Right atrium auricular region (tissue), 2 donors: ENCODE results near the gene RNF114. TPM values are rescaled to one million over a fixed set of nuclear protein-coding genes. Genes with fewer than 3 reads are reported as not detected.
"Not testable (repeated sequence)": the region's sequence is repeated elsewhere in the genome, so short reads cannot be mapped to it uniquely, and the experiment has no call there.

Source experiments
- DNase-seq: peaks from one replicate; pipeline ENCODE4 v3.0.0-alpha.2; 2019; ENCODE audit warnings: low spot score
- H3K27ac ChIP-seq, 2 donors: fragments of 200-600 bp; sonication (generic); 1 replicate in 1 of 2; 2 replicates in 1 of 2; pipeline ENCODE4 v1.5.1; 2016 to 2019
- H3K27me3 ChIP-seq, 2 donors: fragments of 200-600 bp; sonication (generic); one replicate each; pipeline versions ENCODE4 v1.5.1 to v1.6.0; 2017 to 2019
- H3K36me3 ChIP-seq: fragments of 200-600 bp; sonication (generic); one replicate; pipeline ENCODE4 v1.5.1; 2016
- H3K4me1 ChIP-seq, 2 donors: fragments of 200-600 bp; sonication (generic); one replicate each; pipeline versions ENCODE4 v1.5.1 to v1.6.0; 2017 to 2019
- H3K4me3 ChIP-seq, 2 donors: fragments of 200-600 bp; sonication (generic); 1 replicate in 1 of 2; 2 replicates in 1 of 2; pipeline ENCODE4 v1.5.1; 2017 to 2019; ENCODE audit warnings: mild to moderate bottlenecking in 1 of 2, moderate library complexity in 1 of 2
- H3K9me3 ChIP-seq, 2 donors: fragments of 200-600 bp; sonication (generic); one replicate each; pipeline ENCODE4 v1.5.1; 2019
- total RNA-seq, 2 donors: library from RNA; depleted of rRNA; stranded (reverse); fragments of >200 nt; gene quantifications; one replicate each; pipeline ENCODE4 v1.1.0, GENCODE V29; 2016
- TF ChIP-seq, protein P1 (sequence below), 2 donors: fragments of 200-600 bp; sonication (generic); IDR thresholded peaks; one replicate each; pipeline ENCODE4 v1.5.1; 2019; ENCODE audit warnings: antibody characterized with exemption in 2 of 2

The RNF114 gene
- total RNA-seq, 2 donors from 2014 or later = 40.2 to 117 TPM

DNA sequence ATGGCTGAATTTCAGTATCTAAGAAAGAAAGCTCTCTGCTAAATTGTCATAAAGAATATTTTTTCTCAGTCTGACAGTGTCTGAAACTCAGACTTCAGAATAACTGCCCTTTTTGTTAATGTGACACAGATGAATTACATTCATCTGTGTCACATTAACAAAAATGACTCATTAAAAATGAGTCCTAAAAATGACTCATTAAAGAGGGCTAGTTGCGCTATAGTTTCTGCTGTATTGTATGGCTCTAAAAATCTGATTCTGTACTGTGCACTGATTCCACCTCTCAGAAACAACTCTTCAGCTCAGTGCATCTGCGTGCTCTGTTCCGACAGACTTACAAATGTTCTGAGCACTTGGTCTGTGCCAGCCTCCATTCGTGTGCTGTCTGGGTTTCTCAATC is 15.0 kb downstream of the RNF114 start:
- TF ChIP-seq, protein P1, sequence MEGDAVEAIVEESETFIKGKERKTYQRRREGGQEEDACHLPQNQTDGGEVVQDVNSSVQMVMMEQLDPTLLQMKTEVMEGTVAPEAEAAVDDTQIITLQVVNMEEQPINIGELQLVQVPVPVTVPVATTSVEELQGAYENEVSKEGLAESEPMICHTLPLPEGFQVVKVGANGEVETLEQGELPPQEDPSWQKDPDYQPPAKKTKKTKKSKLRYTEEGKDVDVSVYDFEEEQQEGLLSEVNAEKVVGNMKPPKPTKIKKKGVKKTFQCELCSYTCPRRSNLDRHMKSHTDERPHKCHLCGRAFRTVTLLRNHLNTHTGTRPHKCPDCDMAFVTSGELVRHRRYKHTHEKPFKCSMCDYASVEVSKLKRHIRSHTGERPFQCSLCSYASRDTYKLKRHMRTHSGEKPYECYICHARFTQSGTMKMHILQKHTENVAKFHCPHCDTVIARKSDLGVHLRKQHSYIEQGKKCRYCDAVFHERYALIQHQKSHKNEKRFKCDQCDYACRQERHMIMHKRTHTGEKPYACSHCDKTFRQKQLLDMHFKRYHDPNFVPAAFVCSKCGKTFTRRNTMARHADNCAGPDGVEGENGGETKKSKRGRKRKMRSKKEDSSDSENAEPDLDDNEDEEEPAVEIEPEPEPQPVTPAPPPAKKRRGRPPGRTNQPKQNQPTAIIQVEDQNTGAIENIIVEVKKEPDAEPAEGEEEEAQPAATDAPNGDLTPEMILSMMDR (IDR thresholded peaks at IDR 0.05) = no peak
- Histone ChIP-seq H3K4me3 (no peak overlapping the region), H3K27ac (no peak overlapping the region), H3K9me3 (no peaks in the 10 kb centered on the region), H3K36me3 (peaks cover 87% of the 10 kb centered on the region), H3K4me1 (no peaks in the 10 kb centered on the region), H3K27me3 (no peaks in the 10 kb centered on the region)
- DNase-seq = no peak

DNA sequence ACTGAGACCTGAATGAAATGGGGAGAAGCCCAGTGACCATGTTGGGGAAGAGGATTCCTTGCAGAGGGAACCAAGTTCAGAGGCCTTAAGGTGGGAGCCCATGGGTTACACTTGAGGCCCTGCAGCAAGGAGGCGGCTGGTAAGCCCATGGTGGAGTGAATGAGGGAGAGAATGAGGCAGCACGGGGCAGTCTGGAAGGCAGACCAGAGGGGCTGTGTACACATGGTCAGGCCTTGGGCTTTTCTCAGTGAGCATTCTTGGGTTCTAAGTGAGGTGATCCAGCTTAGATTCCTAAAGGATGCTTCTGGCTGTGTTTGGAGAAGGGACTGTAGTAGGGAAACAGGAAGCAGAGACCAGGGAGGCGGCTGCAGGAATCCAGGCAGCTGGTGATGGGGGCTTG is 19.0 kb downstream of the RNF114 start:
- Histone ChIP-seq H3K4me3 (no peak overlapping the region), H3K27ac (no peak overlapping the region), H3K9me3 (no peaks in the 10 kb centered on the region), H3K4me1 (peaks cover 0 to 11% of the 10 kb centered on the region in 2 donors), H3K36me3 (peaks cover 61% of the 10 kb centered on the region), H3K27me3 (no peaks in the 10 kb centered on the region)
- DNase-seq = no peak
- TF ChIP-seq, protein P1 (IDR thresholded peaks at IDR 0.05) = no peak

DNA sequence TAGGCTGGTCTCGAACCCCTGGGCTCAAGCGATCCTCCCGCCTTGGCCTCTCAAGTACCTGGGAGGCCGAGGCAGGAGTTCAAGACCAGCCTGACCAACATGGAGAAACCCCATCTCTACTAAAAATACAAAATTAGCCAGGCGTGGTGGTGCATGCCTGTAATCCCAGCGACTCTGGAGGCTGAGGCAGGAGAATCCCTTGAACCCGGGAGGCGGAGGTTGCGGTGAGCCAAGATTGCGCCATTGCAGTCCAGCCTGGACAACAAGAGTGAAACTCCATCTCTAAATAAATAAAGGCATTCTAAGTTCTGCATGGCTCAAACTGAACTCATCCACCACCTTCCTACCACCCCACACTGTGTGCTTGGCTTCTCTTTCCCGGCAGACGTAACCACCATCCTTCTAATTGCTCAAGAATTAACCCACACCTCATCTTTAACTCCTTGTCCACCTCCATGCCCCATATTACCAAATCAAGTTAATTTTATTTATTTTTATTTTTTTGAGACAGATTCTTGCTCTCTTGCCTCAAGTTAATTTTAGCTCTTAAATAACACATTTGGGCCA is 19.7 kb downstream of the RNF114 start:
- H3K27me3 ChIP-seq, H3K9me3 ChIP-seq, H3K27ac ChIP-seq, H3K4me3 ChIP-seq, DNase-seq: not testable (repeated sequence)
- H3K36me3 ChIP-seq = peaks cover 54% of the 10 kb centered on the region
- peaks cover 0 to 11% of the 10 kb centered on the region in 2 donors for H3K4me1 ChIP-seq

DNA sequence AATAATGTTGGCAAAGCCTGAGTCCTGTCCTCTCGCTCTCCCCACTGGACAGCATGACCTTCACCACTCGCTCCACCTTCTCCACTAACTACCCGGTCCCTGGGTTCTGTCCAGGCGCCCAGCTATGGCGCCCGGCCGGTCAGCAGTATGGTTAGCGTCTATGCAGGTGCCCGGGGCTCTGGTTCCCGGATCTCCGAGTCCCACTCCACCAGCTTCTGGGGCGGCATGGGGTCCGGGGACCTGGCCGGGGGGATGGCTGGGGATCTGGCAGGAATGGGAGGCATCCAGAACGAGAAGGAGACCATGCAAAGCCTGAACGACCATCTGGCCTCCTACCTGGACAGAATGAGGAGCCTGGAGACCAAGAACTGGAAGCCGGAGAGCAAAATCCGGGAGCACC is 20.5 kb downstream of the RNF114 start:
- DNase-seq = no peak
- Histone ChIP-seq H3K9me3 (no peaks in the 10 kb centered on the region), H3K36me3 (peaks cover 46% of the 10 kb centered on the region), H3K27ac (no peak overlapping the region), H3K27me3 (no peaks in the 10 kb centered on the region), H3K4me3 (no peak overlapping the region), H3K4me1 (peaks cover 0 to 11% of the 10 kb centered on the region in 2 donors)
- TF ChIP-seq, protein P1 (IDR thresholded peaks at IDR 0.05) = no peak

DNA sequence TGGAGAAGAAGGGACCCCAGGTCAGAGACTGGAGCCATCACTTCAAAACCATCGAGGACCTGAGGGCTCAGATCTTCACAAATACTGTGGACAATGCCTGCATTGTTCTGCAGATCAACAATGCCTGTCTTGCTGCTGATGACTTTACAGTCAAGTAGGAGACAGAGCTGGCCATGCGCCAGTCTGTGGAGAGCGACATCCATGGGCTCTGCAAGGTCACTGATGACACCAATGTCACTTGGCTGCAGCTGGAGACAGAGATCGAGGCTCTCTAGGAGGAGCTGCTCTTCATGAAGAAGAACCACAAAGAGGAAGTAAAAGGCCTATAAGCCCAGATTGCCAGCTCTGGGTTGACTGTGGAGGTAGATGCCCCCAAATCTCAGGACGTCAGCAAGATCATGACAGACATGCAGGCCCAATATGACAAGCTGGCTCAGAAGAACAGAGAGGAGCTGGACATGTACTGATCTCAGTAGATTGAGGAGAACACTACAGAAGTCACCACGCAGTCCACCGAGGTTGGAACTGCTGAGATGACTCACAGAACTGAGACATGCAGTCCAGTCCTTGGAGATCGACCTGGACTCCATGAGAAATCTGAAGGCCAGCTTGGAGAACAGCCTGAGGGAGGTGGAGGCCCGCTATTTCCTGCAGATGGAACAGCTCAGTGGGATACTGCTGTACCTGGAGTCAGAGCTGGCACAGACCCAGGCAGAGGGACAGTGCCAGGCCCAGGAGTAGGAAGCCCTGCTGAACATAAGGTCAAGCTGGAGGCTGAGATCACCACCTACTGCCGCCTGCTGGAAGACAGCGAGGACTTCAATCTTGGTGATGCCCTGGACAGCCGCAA is 21.1 kb downstream of the RNF114 start:
- H3K4me3 ChIP-seq, H3K9me3 ChIP-seq, H3K27me3 ChIP-seq, H3K27ac ChIP-seq: not testable (repeated sequence)
- DNase-seq = peak; percentile 64
- H3K4me1 ChIP-seq = peaks cover 0 to 11% of the 10 kb centered on the region in 2 donors
- H3K36me3 ChIP-seq = peaks cover 40% of the 10 kb centered on the region

DNA sequence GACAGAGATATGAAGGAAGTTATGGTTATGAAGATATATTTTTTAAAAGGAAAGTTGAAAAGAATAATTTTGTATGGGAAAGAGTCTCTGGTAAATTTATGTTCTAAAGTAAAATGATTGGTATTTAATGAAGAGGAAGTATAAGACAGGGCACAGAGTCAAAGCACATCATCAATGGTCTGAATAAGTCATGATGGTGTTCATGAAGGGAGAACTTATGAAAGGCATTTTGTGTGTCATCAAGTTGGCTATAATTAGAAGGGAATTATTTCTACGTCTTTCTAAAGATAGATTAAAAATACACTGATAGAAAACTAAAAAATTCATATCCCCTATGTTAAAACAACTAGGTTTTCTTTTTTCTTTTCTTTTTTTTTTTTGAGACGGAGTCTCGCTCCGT is 25.2 kb downstream of the RNF114 start:
- Histone ChIP-seq H3K27me3 (no peaks in the 10 kb centered on the region), H3K4me3 (no peak overlapping the region), H3K4me1 (peaks cover 0 to 10% of the 10 kb centered on the region in 2 donors), H3K9me3 (no peaks in the 10 kb centered on the region), H3K36me3 (peaks cover 4% of the 10 kb centered on the region), H3K27ac (no peak overlapping the region)
- TF ChIP-seq, protein P1 (IDR thresholded peaks at IDR 0.05) = no peak
- DNase-seq = no peak
